HG02571 (cell line): ENCODE data around the gene DAD1.
A peak's percentile ranks its signal among the peaks of the same experiment; 100 is the strongest.
"Not testable (repeated sequence)": the region's sequence is repeated elsewhere in the genome, so short reads cannot be mapped to it uniquely, and the experiment has no call there.

Source experiments
- ATAC-seq: cut with Tn5 transposase; IDR thresholded peaks from one replicate; pipeline ENCODE4 v1.9.1; 2021; ENCODE audit warnings: mild to moderate bottlenecking, moderate library complexity; ENCODE audit not compliant: unreplicated experiment

DAD1 gene

GRCh38 chr14:22599349-22599748 is 10.3 kb upstream of the DAD1 start:
- ATAC-seq = no peak

- peak; percentile 46 for ATAC-seq
Observed at GRCh38 chr14:22598896-22599244, 9.8 kb upstream of the DAD1 start.

- peak; percentile 60 for ATAC-seq
Observed at GRCh38 chr14:22598099-22598895, 9.3 kb upstream of the DAD1 start, which contains the start of gene ABHD4. Gene ABHD4, plus strand, starts transcription at chr14:22598300. Its CDS starts 7 bp downstream, at chr14:22598307.

- ATAC-seq = peak; percentile 21
Observed at GRCh38 chr14:22597771-22598098, 8.7 kb upstream of the DAD1 start.

- no peak for ATAC-seq
Observed at GRCh38 chr14:22597265-22597664, 8.2 kb upstream of the DAD1 start.

GRCh38 chr14:22596354-22596879 is 7.4 kb upstream of the DAD1 start:
- ATAC-seq = no peak

- ATAC-seq = no peak
Observed at GRCh38 chr14:22594156-22594716, 5.2 kb upstream of the DAD1 start.

GRCh38 chr14:22593601-22594000 is 4.6 kb upstream of the DAD1 start:
- ATAC-seq = no peak

GRCh38 chr14:22593189-22593588 is 4.2 kb upstream of the DAD1 start:
- ATAC-seq = no peak

GRCh38 chr14:22588526-22589095 is 413 bp downstream of the DAD1 start:
- ATAC-seq = no peak

GRCh38 chr14:22587677-22588422 is 1.2 kb downstream of the DAD1 start:
- not testable (repeated sequence) for ATAC-seq

GRCh38 chr14:22587247-22587646 is 1.8 kb downstream of the DAD1 start:
- no peak for ATAC-seq

- ATAC-seq = no peak
Observed at GRCh38 chr14:22583994-22584393, 5.0 kb downstream of the DAD1 start.

GRCh38 chr14:22580625-22581024 is 8.4 kb downstream of the DAD1 start:
- no peak for ATAC-seq

- no peak for ATAC-seq
Observed at GRCh38 chr14:22579881-22580280, 9.1 kb downstream of the DAD1 start.

GRCh38 chr14:22579236-22579635 is 9.8 kb downstream of the DAD1 start:
- ATAC-seq = no peak

GRCh38 chr14:22577334-22577908 is 11.6 kb downstream of the DAD1 start:
- ATAC-seq = no peak

- no peak for ATAC-seq
Observed at GRCh38 chr14:22573804-22574203, 15.2 kb downstream of the DAD1 start.

GRCh38 chr14:22572562-22573058 is 16.4 kb downstream of the DAD1 start:
- no peak for ATAC-seq

- ATAC-seq = peak; percentile 66
Observed at GRCh38 chr14:22570132-22570949, 18.7 kb downstream of the DAD1 start.
